Body of pancreas (tissue), 4 donors: ENCODE data around the gene COL13A1.

Experiments used
- CTCF ChIP-seq, 7 experiments: fragments of 450-650 bp in 4 of 7; fragments of 200-600 bp in 3 of 7; sonication (generic) in 3 of 7; IDR thresholded peaks; one replicate each; pipeline ENCODE4 v1.5.1; 2016 to 2019; ENCODE audit warnings: antibody characterized with exemption in 7 of 7
- POLR2A ChIP-seq, 3 donors: fragments of 450-650 bp; IDR thresholded peaks; one replicate each; pipeline ENCODE4 v1.6.1; 2016; ENCODE audit warnings: antibody characterized with exemption in 3 of 3, mild to moderate bottlenecking in 2 of 3

- TF ChIP-seq CTCF (IDR thresholded peaks at IDR 0.05) = no peak
- no peak for TF ChIP-seq POLR2A (IDR thresholded peaks at IDR 0.05)
Observed at GRCh38 chr10:69820817-69821216, 19.1 kb downstream of the COL13A1 start.
